Left ventricle myocardium inferior (tissue), 1 donor: ENCODE data around the gene POLH. TPM values are rescaled to one million over a fixed set of nuclear protein-coding genes. Genes with fewer than 3 reads are reported as not detected.
A peak's percentile ranks its signal among the peaks of the same experiment; 100 is the strongest.

Source experiments
- DNase-seq: peaks from one replicate; pipeline ENCODE4 v3.0.0-alpha.2; 2020
- H3K27ac ChIP-seq: fragments of 200-600 bp; replicated peaks from 2 replicates; pipeline ENCODE4 v1.8.0; 2021
- H3K27me3 ChIP-seq: fragments of 200-600 bp; 2 replicates; pipeline ENCODE4 v1.8.0; 2021; ENCODE audit warnings: low read depth
- H3K36me3 ChIP-seq: fragments of 200-600 bp; 2 replicates; pipeline ENCODE4 v1.8.0; 2021
- H3K4me1 ChIP-seq: fragments of 200-600 bp; 2 replicates; pipeline ENCODE4 v1.8.0; 2021
- H3K4me3 ChIP-seq: fragments of 200-600 bp; 2 replicates; pipeline ENCODE4 v1.8.0; 2021; ENCODE audit warnings: mild to moderate bottlenecking, moderate library complexity
- H3K9me3 ChIP-seq: fragments of 200-600 bp; replicated peaks from 2 replicates; pipeline ENCODE4 v1.8.0; 2021
- intact Hi-C: fragments of 100-400 bp; cut with micrococcal nuclease; formaldehyde crosslinking; loops from one replicate; pipeline ENCODE4 v1.11.0; 2022
- total RNA-seq: library from RNA; stranded (reverse); fragmentation: NEBNext Ultra II Directional; extraction: Animal tissue kit (Norgen Biotek cat#: 25700); gene quantifications from one replicate; pipeline ENCODE4 v1.2.1, GENCODE V29; 2021
- TF ChIP-seq, protein P1 (sequence below): fragments of 200-600 bp; IDR thresholded peaks from 2 replicates; pipeline ENCODE4 v1.8.0; 2021; ENCODE audit warnings: antibody characterized with exemption, mild to moderate bottlenecking, borderline replicate concordance
- donor health status: DM: no; HTN: yes; CAD: no; lungs with severe emphysema.

POLH gene
- total RNA-seq, 1 donor from 2014 or later, result 7.9 TPM

DNA sequence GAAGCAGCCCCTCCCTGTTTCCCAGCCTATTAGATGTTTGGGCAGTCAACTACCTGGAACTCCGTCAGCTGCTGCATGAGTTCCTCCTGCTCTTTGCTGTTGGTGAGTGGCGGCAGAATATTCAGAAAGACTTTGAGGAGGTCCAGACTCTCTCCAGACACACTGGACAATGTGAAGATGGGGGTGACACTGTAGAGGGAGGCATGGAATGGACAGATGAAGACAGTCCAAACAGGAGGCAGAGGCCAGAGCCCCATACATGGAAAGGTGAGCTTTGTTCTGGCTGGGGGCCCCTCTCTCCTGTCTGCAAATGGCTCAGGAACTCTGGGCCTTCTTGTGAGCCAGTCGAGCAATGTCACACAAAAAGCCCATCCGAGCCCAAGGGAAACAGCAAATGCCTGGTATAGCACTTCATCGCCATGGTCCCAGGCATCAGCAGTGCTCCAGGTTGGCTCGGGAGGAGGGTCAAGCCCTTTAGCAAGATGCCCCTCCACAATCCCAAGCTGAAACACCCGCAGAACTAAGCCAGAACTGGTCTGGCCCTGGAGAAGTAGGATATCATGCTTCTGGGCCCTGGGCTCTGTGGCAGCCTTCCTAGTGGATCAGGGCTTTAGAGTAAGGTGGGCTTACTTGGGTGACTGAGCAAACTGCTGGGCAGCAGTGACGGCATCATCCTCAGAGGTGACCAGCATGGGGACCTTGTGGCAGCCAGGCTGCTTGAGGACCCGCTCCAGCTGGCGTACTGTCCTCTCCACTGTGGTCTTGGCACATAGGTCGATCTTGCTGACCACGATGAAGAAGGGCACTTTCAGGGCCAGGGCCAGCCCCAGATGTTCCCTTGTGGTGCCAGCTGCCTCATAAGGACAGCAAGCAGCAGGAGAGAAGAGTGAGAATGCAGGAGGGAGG, 48.1 kb downstream of the POLH start:
- Histone ChIP-seq H3K27ac (no peak overlapping the region), H3K27me3 (no peaks in the 10 kb centered on the region), H3K36me3 (peaks cover 68% of the 10 kb centered on the region), H3K9me3 (no peaks in the 10 kb centered on the region), H3K4me1 (peaks cover 29% of the 10 kb centered on the region), H3K4me3 (no peak overlapping the region)
- intact Hi-C loops, result no loop called here
- no peak for DNase-seq
- TF ChIP-seq, protein P1, sequence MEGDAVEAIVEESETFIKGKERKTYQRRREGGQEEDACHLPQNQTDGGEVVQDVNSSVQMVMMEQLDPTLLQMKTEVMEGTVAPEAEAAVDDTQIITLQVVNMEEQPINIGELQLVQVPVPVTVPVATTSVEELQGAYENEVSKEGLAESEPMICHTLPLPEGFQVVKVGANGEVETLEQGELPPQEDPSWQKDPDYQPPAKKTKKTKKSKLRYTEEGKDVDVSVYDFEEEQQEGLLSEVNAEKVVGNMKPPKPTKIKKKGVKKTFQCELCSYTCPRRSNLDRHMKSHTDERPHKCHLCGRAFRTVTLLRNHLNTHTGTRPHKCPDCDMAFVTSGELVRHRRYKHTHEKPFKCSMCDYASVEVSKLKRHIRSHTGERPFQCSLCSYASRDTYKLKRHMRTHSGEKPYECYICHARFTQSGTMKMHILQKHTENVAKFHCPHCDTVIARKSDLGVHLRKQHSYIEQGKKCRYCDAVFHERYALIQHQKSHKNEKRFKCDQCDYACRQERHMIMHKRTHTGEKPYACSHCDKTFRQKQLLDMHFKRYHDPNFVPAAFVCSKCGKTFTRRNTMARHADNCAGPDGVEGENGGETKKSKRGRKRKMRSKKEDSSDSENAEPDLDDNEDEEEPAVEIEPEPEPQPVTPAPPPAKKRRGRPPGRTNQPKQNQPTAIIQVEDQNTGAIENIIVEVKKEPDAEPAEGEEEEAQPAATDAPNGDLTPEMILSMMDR, result no peak

DNA sequence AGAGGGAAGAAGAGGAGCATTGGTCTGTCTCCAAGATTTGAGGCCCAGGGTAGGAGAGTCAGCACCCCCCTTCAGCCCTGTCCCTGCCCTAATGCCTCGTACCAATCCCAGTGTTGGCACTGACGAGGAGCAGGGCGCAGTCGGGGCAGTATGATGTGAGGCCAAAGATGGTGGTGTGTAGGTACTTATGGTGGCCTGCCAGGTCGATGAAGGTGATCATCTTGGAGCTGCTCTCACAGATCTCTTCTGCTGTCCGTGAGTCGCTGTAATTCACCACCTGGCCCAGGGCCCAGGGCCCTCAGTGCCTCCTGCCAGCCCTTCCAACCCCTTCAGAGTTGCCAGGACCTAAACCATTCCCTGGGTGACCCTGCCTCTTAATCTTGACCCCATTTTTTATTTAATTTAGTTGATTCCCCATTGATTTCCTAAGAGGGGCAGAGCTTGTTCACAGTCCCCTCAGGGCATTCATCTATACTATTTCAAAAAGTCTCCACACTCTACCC, 48.9 kb downstream of the POLH start:
- no peak overlapping the region for H3K4me3 ChIP-seq
- intact Hi-C loops, result no loop called here
- TF ChIP-seq, protein P1, result no peak
- H3K27ac ChIP-seq, result no peak overlapping the region
- H3K36me3 ChIP-seq, result peaks cover 66% of the 10 kb centered on the region
- H3K9me3 ChIP-seq, result no peaks in the 10 kb centered on the region
- H3K27me3 ChIP-seq, result no peaks in the 10 kb centered on the region
- no peak for DNase-seq
- peaks cover 34% of the 10 kb centered on the region for H3K4me1 ChIP-seq

DNA sequence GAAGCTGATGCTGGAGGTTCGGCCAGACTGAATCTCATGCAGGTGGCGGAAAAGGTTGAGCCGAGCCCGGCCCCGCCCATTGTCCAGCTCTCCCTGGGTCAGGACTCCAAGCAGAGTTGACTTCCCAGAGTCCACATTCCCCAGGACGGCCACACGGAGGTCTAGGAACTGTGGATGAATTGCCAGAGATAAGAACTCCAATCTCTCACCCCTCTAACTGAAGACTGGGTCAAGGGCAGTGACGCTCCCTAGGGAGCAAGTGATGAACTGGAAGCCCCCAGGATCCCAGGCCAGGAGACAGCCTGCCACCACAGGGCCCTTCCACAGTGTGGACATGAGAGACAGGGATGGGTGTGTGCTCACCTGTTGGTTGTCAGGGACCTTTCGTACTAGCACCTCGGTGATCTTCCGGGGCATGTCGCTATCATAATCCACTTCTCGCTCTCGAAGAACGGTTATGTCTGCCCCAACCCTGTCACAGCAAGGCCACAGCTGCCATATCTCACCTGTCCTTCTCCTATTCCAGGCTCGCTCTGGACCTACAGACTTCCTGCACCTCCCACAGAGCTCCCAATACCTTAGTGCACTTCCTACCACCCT, 49.5 kb downstream of the POLH start:
- Histone ChIP-seq H3K9me3 (no peaks in the 10 kb centered on the region), H3K27me3 (no peaks in the 10 kb centered on the region), H3K4me3 (no peak overlapping the region), H3K4me1 (peaks cover 39% of the 10 kb centered on the region), H3K36me3 (peaks cover 60% of the 10 kb centered on the region), H3K27ac (no peak overlapping the region)
- TF ChIP-seq, protein P1, result no peak
- intact Hi-C loops, result no loop called here
- DNase-seq, result no peak

DNA sequence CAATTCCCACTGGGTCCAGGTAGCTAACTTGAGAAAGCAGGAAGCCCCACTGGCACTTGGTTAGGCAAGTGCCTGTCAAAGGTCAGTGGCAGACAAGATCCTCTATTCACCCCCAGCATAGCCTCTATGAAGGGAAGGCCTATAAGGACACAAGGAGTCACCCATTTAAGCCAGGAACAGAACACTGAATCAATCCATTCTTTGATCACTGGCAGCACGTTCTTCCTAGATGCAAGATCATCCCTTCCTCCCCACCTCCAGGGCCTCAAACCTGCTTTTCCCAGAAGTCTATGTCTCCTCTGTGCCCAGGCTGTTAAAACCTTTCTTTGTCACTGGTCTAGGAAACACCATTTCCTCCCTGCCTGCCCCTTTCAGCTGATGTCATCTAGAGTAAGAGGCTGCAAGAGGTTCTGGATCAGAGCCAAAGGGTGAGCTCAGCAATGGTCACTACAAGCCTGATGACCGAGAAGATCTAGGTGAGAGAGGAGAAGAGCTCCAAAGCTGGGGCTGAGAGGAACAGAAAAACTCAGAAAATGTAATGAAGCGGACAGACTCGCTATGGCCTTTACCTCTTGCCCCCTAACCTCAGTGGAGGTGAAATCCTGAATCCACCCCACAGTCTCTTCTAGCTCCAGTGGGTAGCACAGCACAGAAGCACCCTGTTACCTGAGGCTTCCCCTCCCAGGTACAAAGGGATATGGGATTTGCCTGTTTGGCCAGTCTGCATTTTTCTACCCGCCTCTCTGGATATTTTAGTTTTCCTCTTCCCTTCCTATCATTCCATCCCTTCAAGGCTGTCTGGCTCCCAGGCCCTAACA, 51.2 kb downstream of the POLH start:
- Histone ChIP-seq H3K27me3 (no peaks in the 10 kb centered on the region), H3K9me3 (no peaks in the 10 kb centered on the region), H3K4me3 (peak overlapping the region; percentile 99), H3K36me3 (peaks cover 43% of the 10 kb centered on the region), H3K27ac (peak overlapping the region; percentile 99), H3K4me1 (peaks cover 47% of the 10 kb centered on the region)
- intact Hi-C loops, result no loop called here
- peak; percentile 65 for DNase-seq
- TF ChIP-seq, protein P1, result no peak
